BJ (cell line): ENCODE measurements around the gene LEMD2. TPM values are rescaled to one million over a fixed set of nuclear protein-coding genes. Genes with fewer than 3 reads are reported as not detected.

Experiments
- CTCF ChIA-PET: fragments of 350-600 bp; formaldehyde crosslinking; extraction: SDS; loops from one replicate; lab custom pipeline; 2021; ENCODE audit warnings: antibody characterized with exemption, inconsistent platforms; lab: Yijun Ruan, JAX
- POLR2A ChIA-PET: fragments of 300-600 bp; sonication (Branson Sonifier 250); formaldehyde crosslinking; extraction: SDS; loops from one replicate; lab custom pipeline; 2021; ENCODE audit warnings: antibody characterized with exemption; lab: Charles Lee
- DNase-seq: peaks from one replicate; pipeline ENCODE4 v3.0.0-alpha.2; 2011; ENCODE audit warnings: low read depth
- H3K27me3 ChIP-seq: 2 replicates; pipeline ENCODE4 v1.6.0; 2011; ENCODE audit warnings: low read length; ENCODE audit not compliant: control insufficient read depth, insufficient read depth
- H3K36me3 ChIP-seq: 2 replicates; pipeline ENCODE4 v1.5.1; 2011; ENCODE audit warnings: low read length; ENCODE audit not compliant: control insufficient read depth, insufficient read depth
- H3K4me3 ChIP-seq: 2 replicates; pipeline ENCODE4 v1.5.1; 2011; ENCODE audit warnings: low read depth, mild to moderate bottlenecking, control low read depth, low read length
- polyA plus RNA-seq: library from polyadenylated mRNA; depleted of rRNA; stranded (reverse); fragments of >200 nt; gene quantifications from 2 replicates; pipeline ENCODE4 v1.2.3, GENCODE V29; 2011
- TF ChIP-seq, protein P1 (sequence below): IDR thresholded peaks from 2 replicates; pipeline ENCODE4 v1.5.1; 2011; ENCODE audit warnings: low read depth, mild to moderate bottlenecking, control low read depth, inconsistent platforms, low read length, moderate library complexity; ENCODE audit not compliant: insufficient read depth

The LEMD2 gene
- polyA plus RNA-seq, 1 experiment = 59.8 TPM

DNA sequence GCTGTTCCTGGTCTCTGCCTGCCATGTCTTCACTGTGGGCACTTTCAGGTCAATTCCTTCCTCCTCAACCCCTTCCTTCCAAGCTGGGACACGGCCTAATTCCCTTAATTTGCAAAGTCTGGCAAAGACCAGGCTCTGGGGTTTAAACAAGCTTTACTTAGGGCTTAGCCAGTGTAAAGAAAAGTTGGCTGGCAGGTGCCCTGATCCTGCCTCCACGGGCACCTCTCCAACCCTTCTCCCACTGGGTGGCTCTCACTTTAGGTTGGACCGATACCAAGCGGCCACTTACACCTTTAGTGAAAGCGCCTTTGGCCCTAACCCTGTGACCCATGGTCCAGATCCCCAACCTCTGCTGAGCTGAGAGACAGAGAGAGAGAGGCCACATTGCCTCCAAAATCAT, 28.6 kb upstream of the LEMD2 start:
- Histone ChIP-seq H3K27me3 (peaks cover 20% of the 10 kb centered on the region), H3K36me3 (no peaks in the 10 kb centered on the region), H3K4me3 (no peak overlapping the region)
- TF ChIP-seq, protein P1, sequence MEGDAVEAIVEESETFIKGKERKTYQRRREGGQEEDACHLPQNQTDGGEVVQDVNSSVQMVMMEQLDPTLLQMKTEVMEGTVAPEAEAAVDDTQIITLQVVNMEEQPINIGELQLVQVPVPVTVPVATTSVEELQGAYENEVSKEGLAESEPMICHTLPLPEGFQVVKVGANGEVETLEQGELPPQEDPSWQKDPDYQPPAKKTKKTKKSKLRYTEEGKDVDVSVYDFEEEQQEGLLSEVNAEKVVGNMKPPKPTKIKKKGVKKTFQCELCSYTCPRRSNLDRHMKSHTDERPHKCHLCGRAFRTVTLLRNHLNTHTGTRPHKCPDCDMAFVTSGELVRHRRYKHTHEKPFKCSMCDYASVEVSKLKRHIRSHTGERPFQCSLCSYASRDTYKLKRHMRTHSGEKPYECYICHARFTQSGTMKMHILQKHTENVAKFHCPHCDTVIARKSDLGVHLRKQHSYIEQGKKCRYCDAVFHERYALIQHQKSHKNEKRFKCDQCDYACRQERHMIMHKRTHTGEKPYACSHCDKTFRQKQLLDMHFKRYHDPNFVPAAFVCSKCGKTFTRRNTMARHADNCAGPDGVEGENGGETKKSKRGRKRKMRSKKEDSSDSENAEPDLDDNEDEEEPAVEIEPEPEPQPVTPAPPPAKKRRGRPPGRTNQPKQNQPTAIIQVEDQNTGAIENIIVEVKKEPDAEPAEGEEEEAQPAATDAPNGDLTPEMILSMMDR = no peak
- CTCF ChIA-PET = interaction anchor here (1.2 kb wide), 1 partner anchor 10 kb away, joined by 3 read pairs; no protein-coding TSS in a partner anchor
- DNase-seq = no peak
- POLR2A ChIA-PET = no interaction called here

DNA sequence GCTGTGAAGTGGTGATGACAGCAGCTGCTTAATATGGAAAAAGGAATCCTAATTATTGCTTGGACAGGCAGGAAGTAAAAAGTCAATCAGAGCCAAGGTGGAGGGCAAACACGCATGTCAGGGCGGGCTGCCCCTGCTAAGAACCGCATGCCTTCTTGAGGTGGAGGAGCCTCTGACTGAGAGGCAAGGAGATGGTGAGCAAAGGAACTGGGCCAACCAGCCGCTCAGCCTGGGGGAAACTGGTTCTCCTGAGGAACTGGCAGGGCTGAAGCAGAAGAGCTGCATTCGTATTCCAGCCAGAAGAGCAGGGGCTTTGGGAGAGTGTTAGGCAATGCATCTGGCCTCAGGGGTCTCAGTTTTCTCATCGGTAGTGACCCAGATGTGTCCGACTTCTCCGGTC, 28.0 kb upstream of the LEMD2 start:
- POLR2A ChIA-PET = no interaction called here
- CTCF ChIA-PET = no interaction called here
- Histone ChIP-seq H3K36me3 (no peaks in the 10 kb centered on the region), H3K27me3 (peaks cover 19% of the 10 kb centered on the region), H3K4me3 (no peak overlapping the region)
- TF ChIP-seq, protein P1 = no peak
- DNase-seq = no peak

- H3K27me3 ChIP-seq = peaks cover 17% of the 10 kb centered on the region
- H3K4me3 ChIP-seq = no peak overlapping the region
- ChIA-PET CTCF (interaction anchor here (0.6 to 1.3 kb wide), 3 partner anchors 24 to 40 kb away, joined by 3 read pairs; no protein-coding TSS in a partner anchor), POLR2A (no interaction called here)
- no peak for DNase-seq
- TF ChIP-seq, protein P1 = no peak
- H3K36me3 ChIP-seq = no peaks in the 10 kb centered on the region
Measured at GRCh38 chr6:33815854-33816253, 26.9 kb upstream of the LEMD2 start.

DNA sequence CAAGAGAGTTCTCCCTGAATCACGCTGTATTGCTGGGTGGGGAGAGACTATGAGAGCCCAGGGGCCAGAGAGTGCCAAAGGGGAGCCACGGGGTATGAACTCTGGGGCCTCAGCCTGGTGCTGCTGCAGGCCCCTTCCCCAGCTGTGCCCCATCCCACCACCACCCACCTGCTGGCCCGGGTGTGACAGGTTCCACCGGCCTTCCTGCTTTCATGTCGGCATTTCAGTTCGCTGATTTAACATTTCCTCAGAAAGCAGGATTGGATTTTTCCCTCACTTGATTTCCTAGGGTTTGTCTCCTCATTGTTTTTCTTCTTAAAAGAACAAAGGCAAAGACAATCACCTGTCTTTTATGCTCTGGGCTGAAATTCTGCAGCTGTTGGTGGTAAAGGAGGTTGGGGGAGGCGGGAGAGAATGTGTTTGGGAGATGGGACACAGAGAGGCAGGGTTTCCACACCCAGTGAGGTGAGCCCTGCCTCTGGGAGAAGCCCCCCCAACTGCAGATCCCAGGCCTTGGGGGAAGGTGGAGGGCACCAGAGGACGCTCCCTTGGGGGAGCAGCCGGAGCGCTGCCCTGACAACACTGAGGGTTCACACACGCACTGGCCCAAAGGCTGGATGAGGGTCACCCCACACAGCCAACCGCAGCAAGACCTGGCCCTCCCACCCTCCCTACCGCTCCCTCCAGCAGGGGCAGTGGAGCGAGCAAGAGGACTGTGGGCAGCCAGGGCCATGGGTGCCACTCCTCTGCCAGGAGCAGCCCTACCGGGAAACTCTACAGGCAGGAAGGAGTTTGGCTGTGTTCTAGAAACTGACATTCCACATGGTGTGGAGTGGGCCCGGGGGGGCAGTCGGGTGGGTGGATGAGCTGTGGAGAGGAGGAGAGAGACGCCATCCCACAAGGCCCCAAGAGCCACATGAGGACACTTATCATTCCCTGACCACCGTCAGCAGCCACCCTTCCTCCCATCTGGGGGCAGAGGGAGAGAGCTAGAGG, 25.4 kb upstream of the LEMD2 start:
- Histone ChIP-seq H3K36me3 (no peaks in the 10 kb centered on the region), H3K27me3 (peaks cover 20% of the 10 kb centered on the region), H3K4me3 (no peak overlapping the region)
- TF ChIP-seq, protein P1 = no peak
- CTCF ChIA-PET = interaction anchor here (1.3 kb wide), 1 partner anchor 26 kb away, joined by 3 read pairs; no protein-coding TSS in a partner anchor
- POLR2A ChIA-PET = no interaction called here
- DNase-seq = no peak

DNA sequence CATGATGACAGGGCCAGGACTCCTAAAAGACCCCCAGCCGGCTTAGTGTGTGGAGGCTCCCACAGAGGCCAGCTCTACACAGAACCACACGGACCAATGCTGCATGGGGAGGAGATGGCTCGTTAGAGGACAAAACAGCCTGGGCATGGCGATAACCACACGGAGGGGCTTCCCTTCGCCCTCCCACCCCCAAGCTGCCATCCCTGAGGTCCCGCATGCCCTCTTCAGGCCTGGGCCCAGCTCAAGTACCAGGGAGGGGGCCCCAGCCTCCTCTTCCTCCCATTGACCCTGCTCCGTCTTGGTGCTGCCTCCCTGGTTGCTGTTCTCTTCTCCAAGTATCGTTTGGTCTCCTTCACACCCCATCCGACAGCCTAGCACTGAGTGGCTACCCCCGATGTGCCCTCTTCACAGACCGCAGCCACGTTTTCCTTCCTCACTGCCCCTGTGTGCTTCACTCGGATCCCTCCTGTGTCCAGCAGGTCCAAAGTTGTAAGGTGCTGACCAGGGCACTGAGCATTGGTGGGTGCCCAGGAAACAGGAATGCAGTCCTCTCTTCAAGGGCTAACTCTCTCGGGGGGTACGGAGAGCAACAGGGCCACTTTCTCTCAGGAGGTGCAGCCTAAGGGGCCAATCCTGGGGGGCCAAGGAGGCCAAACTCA, 24.4 kb upstream of the LEMD2 start:
- CTCF ChIA-PET = interaction anchor here (0.6 kb wide), 1 partner anchor 12 kb away, joined by 3 read pairs; no protein-coding TSS in a partner anchor
- DNase-seq = no peak
- Histone ChIP-seq H3K36me3 (no peaks in the 10 kb centered on the region), H3K4me3 (no peak overlapping the region), H3K27me3 (peaks cover 15% of the 10 kb centered on the region)
- POLR2A ChIA-PET = no interaction called here
- TF ChIP-seq, protein P1 = no peak
